CD4-positive, alpha-beta T cell treated with Interferon alpha-2 for 1 hour (primary cell): ENCODE results near the gene KHDRBS2.
"Not testable (repeated sequence)": the region's sequence is repeated elsewhere in the genome, so short reads cannot be mapped to it uniquely, and the experiment has no call there.

Source experiments
- DNase-seq, 2 donors: peaks; one replicate each; pipeline ENCODE4 v3.0.0-alpha.2; 2020 to 2022

The KHDRBS2 gene

DNA sequence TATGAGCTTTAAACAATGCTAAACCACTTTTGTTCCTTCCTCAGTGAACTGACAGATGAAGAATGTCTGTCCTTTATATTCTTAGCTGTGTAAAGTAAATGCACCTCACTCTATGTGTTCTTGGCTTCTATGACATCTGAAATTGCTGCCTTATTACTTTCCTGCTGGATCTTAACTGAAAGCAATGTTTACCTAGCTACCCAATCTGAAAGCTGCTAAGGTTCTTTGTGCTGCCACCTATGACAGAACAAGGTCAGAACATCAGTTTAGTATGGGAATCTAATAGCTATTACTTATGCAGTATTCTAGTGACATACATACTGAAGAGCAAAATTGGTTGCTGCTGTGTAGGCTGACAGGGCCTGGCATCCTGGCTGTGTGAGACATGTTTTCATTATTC, 444.1 kb downstream of the KHDRBS2 start:
- DNase-seq: no peak

DNA sequence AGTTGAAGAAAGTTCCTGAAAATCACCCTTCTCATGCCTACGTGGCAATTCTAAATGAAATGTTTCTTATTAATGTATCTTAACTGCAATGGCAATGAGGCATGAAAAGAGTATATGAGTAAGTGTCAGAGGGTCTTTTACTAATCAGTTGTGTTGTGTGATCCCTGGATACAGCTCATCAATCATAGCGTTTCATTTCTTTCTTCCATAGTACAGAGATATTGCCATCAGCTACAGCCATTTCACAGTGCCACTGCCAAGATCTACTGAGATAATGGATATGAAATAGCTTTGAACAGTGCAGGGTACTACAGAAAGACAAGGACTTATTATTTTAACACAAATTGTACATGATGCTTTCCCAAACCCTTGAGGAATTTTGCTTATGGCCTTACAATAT, 450.8 kb downstream of the KHDRBS2 start:
- no peak for DNase-seq

DNA sequence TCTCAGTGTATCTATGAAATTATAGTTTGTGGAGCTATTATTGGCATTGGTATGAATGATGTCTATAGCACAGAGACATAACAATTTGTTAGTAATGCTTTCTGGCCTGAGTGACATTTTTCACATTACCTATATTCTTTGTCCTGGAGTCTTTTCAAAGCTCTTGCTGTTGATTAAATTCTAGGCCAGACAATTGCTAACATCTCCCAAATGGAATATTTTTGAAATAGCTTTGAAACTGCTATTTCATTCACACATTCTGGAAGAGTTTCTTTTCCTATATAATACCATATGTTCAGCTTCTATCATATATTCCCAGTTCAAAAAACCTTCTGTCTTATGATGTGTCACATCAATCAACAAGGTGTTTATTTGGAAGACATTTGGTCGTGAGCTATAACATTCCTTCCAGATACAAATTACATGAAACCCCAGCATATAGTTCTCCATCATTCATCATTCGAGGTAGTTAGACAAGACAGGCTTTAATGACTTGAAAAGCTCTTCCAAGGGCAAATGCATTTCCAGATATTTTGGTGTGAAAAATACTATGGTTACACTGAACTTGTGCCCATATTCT, 452.8 kb downstream of the KHDRBS2 start:
- no peak for DNase-seq

DNA sequence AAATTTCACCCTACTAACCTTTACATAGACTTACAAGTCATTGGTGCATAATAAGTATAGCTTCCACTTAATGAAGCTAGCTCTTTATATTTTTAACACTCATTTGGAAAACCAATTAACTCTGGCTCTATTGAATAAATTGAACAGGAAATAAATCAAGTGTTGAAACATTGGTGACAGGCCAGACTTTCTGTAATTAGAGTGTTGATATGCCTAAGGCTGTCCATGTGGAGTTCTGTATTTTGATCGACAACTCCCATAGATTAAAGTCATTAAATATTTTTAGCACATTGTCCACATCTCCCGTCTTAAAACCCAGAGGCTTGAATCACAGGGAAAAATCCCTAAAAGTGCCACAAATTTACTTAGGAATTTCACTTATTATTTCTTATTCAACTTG, 468.3 kb downstream of the KHDRBS2 start:
- no peak for DNase-seq

DNA sequence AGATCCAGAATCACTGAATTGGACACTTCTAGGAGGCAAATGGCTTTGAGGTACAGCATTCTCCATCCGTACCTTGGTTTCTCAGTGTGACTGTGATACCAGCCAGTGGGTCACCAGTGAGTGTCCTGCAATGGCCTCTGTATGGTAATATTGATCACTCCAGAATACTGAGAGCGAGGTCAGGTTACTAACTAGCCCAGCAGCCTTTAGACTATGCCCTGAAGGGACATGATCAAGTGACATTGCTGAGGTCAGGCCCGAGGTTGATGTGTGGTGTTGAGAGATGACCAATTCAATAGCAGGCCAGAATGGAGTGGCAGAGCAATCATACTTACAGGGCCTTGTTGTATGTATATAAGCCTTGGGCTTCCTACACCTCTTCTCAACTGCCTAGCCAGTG, 476.0 kb downstream of the KHDRBS2 start:
- DNase-seq: no peak

DNA sequence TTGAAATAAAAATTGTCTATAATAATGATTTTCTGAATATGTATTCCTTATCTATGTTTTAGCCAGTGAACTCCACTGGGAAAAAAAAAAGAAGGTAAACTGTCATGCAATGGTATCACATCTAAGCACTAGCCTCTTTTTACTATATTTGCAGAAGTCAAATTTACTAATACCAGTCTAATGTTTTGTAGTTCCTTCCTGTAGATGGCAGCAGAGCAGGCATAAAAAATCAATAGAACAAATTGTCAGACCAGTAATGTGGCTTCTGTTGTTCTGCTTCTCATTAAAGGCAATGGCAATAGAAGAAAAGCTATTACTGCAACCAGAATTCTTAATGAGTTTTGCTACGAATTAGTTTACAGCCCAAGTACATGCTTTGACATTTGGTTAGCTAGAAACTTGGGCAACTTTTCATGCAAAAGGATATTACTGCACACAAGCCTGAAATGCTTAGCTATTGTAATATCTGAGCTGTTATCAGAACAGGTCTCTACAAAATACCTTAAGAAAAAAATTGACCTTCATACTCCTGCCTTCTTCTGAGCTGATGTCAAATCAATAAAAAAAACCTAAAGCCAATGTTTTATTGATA, 476.9 kb downstream of the KHDRBS2 start:
- DNase-seq: no peak

DNA sequence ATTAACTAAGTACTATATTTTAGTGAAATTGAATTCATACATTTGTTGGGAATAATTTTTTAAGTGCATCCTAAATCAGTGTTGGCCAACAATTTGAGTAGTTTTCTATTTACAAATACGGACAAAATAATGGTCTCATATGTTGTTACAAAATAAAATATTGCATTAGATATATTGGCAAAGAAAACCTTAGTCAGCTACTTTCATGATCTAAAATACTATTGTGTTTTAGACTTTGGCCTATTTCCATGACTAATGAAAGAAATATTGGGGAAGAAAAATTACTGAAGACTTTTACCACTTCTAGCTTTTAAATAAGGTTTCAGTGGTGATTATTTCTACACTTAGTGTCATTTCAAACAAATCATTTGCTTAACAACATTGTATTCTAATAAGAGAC, 498.0 kb downstream of the KHDRBS2 start:
- no peak for DNase-seq

DNA sequence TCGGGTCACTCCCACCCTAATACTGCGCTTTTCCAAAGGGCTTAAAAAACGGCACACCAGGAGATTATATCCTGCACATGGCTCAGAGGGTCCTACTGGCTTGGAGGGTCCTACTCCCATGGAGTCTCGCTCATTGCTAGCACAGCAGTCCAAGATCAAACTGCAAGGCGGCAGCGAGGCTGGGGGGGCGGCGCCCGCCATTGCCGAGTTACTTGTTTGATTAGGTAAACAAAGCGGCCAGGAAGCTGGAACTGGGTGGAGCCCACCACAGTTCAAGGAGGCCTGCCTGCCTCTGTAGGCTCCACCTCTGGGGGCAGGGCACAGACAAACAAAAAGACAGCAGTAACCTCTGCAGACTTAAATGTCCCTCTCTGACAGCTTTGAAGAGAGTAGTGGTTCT, 516.6 kb downstream of the KHDRBS2 start:
- DNase-seq: not testable (repeated sequence)

DNA sequence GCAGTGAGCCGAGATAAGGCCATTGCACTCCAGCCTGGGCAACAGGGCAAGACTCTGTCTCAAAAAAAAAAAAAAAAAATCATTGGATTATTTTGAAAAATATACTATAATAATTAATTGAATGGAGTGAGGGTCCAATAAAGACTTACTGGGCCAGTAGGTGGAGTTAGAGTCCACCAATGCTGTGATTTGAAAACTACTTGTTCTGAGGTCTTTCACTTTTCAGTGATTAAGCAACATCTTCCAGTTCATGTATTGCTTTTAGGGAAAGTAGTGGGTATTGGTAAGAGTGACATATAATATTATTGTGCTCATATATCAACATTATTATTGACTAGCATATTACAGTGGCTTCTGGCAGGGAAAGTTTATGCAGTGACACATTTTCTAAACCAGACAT, 530.3 kb downstream of the KHDRBS2 start:
- DNase-seq: no peak

DNA sequence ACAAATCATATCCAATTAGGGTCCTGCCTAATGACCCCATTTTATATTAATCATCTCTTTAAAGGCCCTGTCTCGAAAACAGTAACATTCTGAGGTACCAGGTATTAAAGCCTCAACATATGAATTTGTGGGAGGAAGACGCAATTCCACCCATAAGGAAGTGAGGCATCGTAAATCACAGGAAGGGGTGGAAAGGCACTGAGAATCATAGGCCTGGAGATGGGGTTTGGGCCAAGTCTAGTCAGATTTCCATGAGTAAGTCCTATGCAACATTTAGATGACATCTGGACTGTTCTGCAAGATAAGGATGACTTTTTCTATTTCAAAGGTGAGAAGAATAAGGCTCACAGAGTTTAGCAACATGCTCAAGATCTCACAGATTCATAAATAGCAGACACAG, 534.0 kb downstream of the KHDRBS2 start:
- no peak for DNase-seq

DNA sequence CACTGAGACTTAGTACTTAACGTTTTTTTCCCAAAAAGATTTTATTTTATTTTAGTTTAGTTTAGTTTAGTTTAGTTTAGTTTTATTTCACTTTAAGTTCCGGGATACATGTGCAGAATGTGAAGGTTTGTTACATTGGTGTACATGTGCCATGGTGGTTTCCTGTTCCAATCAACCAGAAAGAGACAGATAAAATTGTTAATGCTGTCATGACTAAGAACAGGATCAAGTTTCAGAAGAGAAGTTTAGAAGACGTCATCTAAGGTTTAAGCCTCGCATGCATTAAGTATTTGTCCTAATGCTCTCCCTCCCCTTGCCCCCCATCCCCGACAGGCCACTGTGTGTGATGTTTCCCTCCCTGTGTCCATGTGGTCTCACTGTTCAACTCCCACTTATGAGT, 540.0 kb downstream of the KHDRBS2 start:
- DNase-seq: no peak

DNA sequence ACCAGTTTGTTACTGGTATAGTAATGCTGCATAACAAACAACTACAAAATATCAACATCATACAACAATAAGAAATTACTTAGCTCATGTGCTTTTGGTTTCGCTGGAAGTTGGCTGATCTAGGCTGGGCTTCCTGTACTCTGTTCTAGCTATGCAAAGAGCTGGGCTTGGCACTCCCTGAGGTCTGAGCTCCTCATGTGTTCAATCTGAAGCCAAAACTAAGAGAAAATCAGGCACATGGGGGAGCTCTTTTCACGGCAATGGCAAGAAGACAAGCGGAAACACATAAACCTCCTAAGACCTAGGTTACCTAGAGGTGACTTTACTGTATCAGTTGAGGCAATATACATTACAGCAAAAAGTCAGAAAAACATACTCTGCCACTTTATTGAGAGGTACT, 574.2 kb downstream of the KHDRBS2 start:
- DNase-seq: no peak

DNA sequence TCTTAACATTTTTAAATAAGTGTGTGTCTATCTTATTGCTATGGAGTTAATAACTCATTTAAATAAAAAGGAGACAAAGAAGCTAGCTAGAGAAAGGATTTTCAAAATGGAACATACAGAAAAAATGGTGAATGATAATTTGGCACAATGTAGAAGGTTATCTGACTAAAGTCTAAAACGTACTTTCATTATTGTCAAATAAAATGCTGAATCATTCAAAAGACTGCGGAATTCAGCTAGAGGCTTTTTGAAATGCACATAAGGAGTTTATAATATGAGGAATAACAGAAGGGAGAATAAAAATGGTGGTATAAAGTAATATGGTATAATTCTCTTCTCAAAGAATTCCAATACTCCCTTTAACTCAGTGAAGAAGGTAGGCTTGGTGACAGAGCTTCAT, 597.9 kb downstream of the KHDRBS2 start:
- DNase-seq: no peak

DNA sequence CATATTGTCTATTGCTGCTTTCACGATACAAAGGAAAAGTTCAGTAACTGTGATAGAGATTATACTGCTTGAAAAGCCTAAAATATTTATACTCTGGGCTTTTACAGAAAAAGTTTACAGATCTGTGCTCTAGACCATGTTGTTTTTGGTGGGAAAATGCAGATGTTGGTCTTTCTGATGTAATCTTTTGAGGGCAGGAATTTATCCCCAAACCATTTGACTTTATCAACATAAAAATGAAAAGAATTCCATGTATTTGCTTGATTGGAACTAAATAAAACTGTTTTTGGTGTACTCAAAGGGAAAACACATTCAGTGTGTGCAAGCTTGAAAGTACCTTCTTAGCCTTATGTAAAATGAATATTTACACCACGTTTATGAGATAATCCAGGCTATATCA, 603.5 kb downstream of the KHDRBS2 start:
- no peak for DNase-seq

DNA sequence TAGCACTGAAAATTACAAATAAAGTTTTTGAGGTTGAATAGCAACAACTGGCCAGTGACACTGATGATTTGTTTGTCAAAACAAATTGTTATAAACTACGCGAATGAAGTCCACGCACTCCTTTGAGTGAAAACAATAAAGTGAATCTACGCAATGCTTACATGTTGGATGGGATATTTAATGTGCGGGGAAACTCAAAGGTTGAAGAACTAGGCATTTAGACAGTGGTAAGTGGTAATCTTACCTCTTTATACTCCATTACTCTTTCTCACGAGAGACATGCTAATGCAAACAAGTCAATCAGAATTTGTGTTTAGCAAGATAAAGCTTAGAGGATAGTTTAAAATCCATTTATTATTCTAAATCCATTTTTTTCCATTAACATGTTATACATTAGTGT, 606.4 kb downstream of the KHDRBS2 start:
- no peak for DNase-seq

DNA sequence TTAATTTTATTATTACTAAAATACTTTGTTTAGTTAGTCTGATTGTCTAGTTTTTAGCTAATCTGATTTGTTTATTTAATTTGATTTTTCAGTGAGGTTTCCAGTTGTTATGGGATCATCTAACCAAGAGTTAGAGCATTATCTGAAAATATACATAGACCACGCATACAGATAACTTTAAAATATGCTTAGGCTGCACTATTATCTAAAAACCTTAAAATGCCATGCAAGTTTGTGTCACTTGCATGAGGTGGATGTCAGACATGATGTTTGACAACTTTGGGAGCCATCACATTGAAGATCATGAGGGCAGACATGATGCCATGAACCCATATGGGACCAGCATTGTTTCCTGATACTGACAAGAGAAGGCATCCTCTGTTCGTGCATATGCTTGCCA, 610.3 kb downstream of the KHDRBS2 start:
- no peak for DNase-seq

DNA sequence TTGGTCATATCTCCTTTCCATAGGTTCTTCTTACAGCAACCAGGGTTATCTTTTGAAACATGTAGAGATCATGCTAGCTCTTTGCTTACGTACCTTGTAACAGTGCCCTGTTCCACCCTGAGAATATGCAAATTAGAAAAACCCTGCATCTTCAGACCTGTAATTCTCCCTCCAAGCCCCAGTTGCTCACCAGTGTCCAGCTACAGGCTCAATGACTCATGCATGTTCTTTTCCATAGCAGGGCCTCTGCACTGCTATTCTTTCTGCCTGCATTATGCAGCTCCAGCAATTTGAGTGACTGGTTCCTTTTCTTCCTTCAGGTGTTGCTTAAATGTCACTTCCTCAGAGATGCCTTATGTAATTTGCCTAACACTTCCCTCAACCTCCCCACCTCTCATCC, 636.2 kb downstream of the KHDRBS2 start:
- no peak for DNase-seq

DNA sequence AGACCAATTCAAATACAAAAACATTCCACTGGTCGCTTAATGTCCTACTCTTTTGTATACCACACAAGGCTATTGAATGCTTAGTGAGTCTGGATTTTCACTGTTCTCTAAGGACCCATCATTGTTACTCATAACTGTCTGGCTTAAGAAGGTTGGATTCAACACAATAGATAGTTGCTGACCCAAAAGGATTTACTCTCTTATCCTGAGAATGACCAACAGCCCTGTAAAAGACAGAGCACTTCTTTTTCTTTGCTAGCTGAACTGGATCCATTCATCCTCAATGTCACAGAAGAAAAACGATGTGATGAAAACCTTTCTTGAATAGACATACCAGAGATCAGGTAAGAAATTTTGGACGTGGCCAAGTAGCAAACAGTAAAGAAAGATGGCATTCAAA, 645.6 kb downstream of the KHDRBS2 start:
- DNase-seq: no peak
